ENCODE results near the gene ZFP62.
"Not testable (repeated sequence)": the region's sequence is repeated elsewhere in the genome, so short reads cannot be mapped to it uniquely, and the experiment has no call there.

The ZFP62 gene

GRCh38 chr5:180829726-180830125, 31.4 kb downstream of the ZFP62 start:
- no peak for DNase-seq

GRCh38 chr5:180828756-180829531, 32.1 kb downstream of the ZFP62 start:
- not testable (repeated sequence) for DNase-seq

- DNase-seq: not testable (repeated sequence)
Measured at GRCh38 chr5:180827374-180827773, 33.7 kb downstream of the ZFP62 start.

GRCh38 chr5:180825768-180826525, 35.1 kb downstream of the ZFP62 start:
- peak; percentile 66 to 72 for DNase-seq

GRCh38 chr5:180824630-180825476, 36.2 kb downstream of the ZFP62 start:
- DNase-seq: no peak

GRCh38 chr5:180823940-180824629, 37.0 kb downstream of the ZFP62 start:
- no peak for DNase-seq

GRCh38 chr5:180823346-180823745, 37.7 kb downstream of the ZFP62 start:
- no peak for DNase-seq

GRCh38 chr5:180821538-180821937, 39.5 kb downstream of the ZFP62 start:
- DNase-seq: no peak

- DNase-seq: no peak
Measured at GRCh38 chr5:180820788-180821321, 40.2 kb downstream of the ZFP62 start.

- DNase-seq: no peak
Measured at GRCh38 chr5:180818677-180819341, 42.3 kb downstream of the ZFP62 start.

- DNase-seq: no peak
Measured at GRCh38 chr5:180817893-180818674, 43.0 kb downstream of the ZFP62 start.

- DNase-seq: no peak
Measured at GRCh38 chr5:180816608-180817534, 44.2 kb downstream of the ZFP62 start.

GRCh38 chr5:180815293-180815917, 45.7 kb downstream of the ZFP62 start:
- no peak for DNase-seq

GRCh38 chr5:180813420-180813819, 47.7 kb downstream of the ZFP62 start:
- peak in 1 of 2 experiments; percentile 29 for DNase-seq

- DNase-seq: peak in 1 of 2 experiments; percentile 16
Measured at GRCh38 chr5:180811623-180812124, 49.4 kb downstream of the ZFP62 start.

- no peak for DNase-seq
Measured at GRCh38 chr5:180810959-180811622, 50.0 kb downstream of the ZFP62 start.

GRCh38 chr5:180810210-180810958, 50.7 kb downstream of the ZFP62 start:
- peak; percentile 97 to 98 for DNase-seq

Data from activated T-cell treated with anti-CD3 and anti-CD28 coated beads, Interleukin-2, amount 50 U/mL, for 48 hours (primary cell).